ENCODE results near the gene MED25. TPM values are rescaled to one million over a fixed set of nuclear protein-coding genes. Genes with fewer than 3 reads are reported as not detected.

Gene MED25
- total RNA-seq, 4 donors from 2014 or later = 15.2 to 30.5 (median 16.4) TPM

GRCh38 chr19:49846408-49846807, 28.3 kb downstream of the MED25 start:
- TF ChIP-seq CTCF (IDR thresholded peaks at IDR 0.05; ENCODE audit: low read depth) = no peak

GRCh38 chr19:49847731-49848696, 29.9 kb downstream of the MED25 start:
- TF ChIP-seq CTCF (IDR thresholded peaks at IDR 0.05; ENCODE audit: low read depth) = no peak

GRCh38 chr19:49848938-49849337, 30.8 kb downstream of the MED25 start:
- no peak for TF ChIP-seq CTCF (IDR thresholded peaks at IDR 0.05; ENCODE audit: low read depth)

- TF ChIP-seq CTCF (IDR thresholded peaks at IDR 0.05; ENCODE audit: low read depth) = no peak
These were observed 31.5 kb downstream of the MED25 start for GRCh38 chr19:49849433-49850220.

GRCh38 chr19:49850221-49850486, 32.1 kb downstream of the MED25 start:
- TF ChIP-seq CTCF (IDR thresholded peaks at IDR 0.05; ENCODE audit: low read depth) = no peak

GRCh38 chr19:49850487-49851342, 32.6 kb downstream of the MED25 start, which contains the start of gene PTOV1:
PTOV1 (plus strand) TSS chr19:49851159.
- no peak for TF ChIP-seq CTCF (IDR thresholded peaks at IDR 0.05; ENCODE audit: low read depth)

Data from subcutaneous adipose tissue (tissue), 4 donors.